OCI-LY7 (cell line): ENCODE measurements around the gene ZBTB5. TPM values are rescaled to one million over a fixed set of nuclear protein-coding genes. Genes with fewer than 3 reads are reported as not detected.

Experiments used
- BruUV-seq: library from RNA; stranded (reverse); fragments of 400-500 nt; replicated peaks from 2 replicates; lab custom pipeline; 2021; lab: Mats Ljungman, UMichigan
- CTCF ChIA-PET: fragments of 300-600 bp; sonication (Branson Sonifier 250); formaldehyde crosslinking; loops from one replicate; lab custom pipeline; 2022; ENCODE audit warnings: antibody characterized with exemption; ENCODE audit not compliant: unreplicated experiment; lab: Charles Lee
- POLR2A ChIA-PET: fragments of 300-600 bp; sonication (Branson Sonifier 250); formaldehyde crosslinking; loops from one replicate; lab custom pipeline; 2022; ENCODE audit warnings: antibody characterized with exemption; lab: Charles Lee
- DNase-seq: peaks from one replicate; pipeline ENCODE4 v3.0.0-alpha.2; 2015; ENCODE audit warnings: low spot score
- H2AFZ ChIP-seq: fragments of 200-600 bp; sonication (generic), shearing (Covaris generic); 2 replicates; pipeline ENCODE4 v1.6.1; 2014; ENCODE audit warnings: mild to moderate bottlenecking, antibody characterized with exemption, low read length, moderate library complexity
- H3K27ac ChIP-seq: fragments of 200-600 bp; sonication (generic); 2 replicates; pipeline ENCODE4 v1.5.1; 2014; ENCODE audit warnings: mixed run types, low read depth, mild to moderate bottlenecking, moderate library complexity, low read length, inconsistent platforms; ENCODE audit not compliant: poor library complexity, severe bottlenecking
- H3K36me3 ChIP-seq: fragments of 200-600 bp; sonication (generic); 2 replicates; pipeline ENCODE4 v1.6.1; 2014; ENCODE audit warnings: mild to moderate bottlenecking, antibody characterized with exemption, low read length, moderate library complexity, mixed read lengths; ENCODE audit not compliant: insufficient read depth
- H3K4me1 ChIP-seq: fragments of 200-600 bp; sonication (generic); 2 replicates; pipeline ENCODE4 v1.5.1; 2014; ENCODE audit warnings: mild to moderate bottlenecking, low read length; ENCODE audit not compliant: insufficient read depth, poor library complexity, severe bottlenecking
- H3K4me2 ChIP-seq: fragments of 200-600 bp; sonication (generic); 2 replicates; pipeline ENCODE4 v1.6.1; 2014; ENCODE audit warnings: mild to moderate bottlenecking, low read length
- H3K4me3 ChIP-seq: fragments of 200-600 bp; sonication (generic); 2 replicates; pipeline ENCODE4 v1.5.1; 2014; ENCODE audit warnings: mild to moderate bottlenecking, low read depth, low read length; ENCODE audit not compliant: poor library complexity, severe bottlenecking
- H3K79me2 ChIP-seq: fragments of 200-600 bp; sonication (generic); 2 replicates; pipeline ENCODE4 v1.6.1; 2016; ENCODE audit warnings: low read depth, mild to moderate bottlenecking, low read length, moderate library complexity, mixed read lengths; ENCODE audit not compliant: insufficient read depth
- H3K9me2 ChIP-seq: fragments of 200-600 bp; sonication (generic); 2 replicates; pipeline ENCODE4 v1.6.1; 2016; ENCODE audit warnings: mild to moderate bottlenecking, low read length, mixed read lengths; ENCODE audit not compliant: insufficient read depth
- H3K9me3 ChIP-seq: fragments of 200-600 bp; sonication (generic); 2 replicates; pipeline ENCODE4 v1.6.1; 2014; ENCODE audit warnings: mild to moderate bottlenecking, mixed run types, low read length, mixed read lengths
- H4K20me1 ChIP-seq: fragments of 200-600 bp; sonication (generic); 2 replicates; pipeline ENCODE4 v1.6.1; 2014; ENCODE audit warnings: mild to moderate bottlenecking, antibody characterized with exemption, low read length, moderate library complexity, mixed read lengths; ENCODE audit not compliant: insufficient read depth
- EZH2phosphoT487 ChIP-seq: fragments of 200-600 bp; sonication (generic); IDR thresholded peaks from 2 replicates; pipeline ENCODE4 v1.6.1; 2018; ENCODE audit warnings: low read depth, borderline replicate concordance, mild to moderate bottlenecking, mixed run types, antibody characterized with exemption, low read length, moderate library complexity, mixed read lengths
- intact Hi-C: fragments of 100-400 bp; cut with micrococcal nuclease; formaldehyde crosslinking; loops from one replicate; pipeline ENCODE4 v1.10.0; 2022; ENCODE audit not compliant: unreplicated experiment
- total RNA-seq, 2 experiments: library from RNA; depleted of rRNA in 1 of 2; stranded (reverse); fragments of >200 nt in 1 of 2; shearing (Covaris generic) in 1 of 2; gene quantifications; 2 replicates each; pipeline ENCODE4 v1.2.3, GENCODE V29; 2014 to 2022
- TF ChIP-seq, protein P1 (sequence below): fragments of 200-600 bp; sonication (generic); conservative IDR thresholded peaks from 2 replicates; pipeline ENCODE4 v1.5.1; 2014; ENCODE audit warnings: mild to moderate bottlenecking, antibody characterized with exemption, low read length, moderate library complexity, mixed read lengths

ZBTB5 gene
- total RNA-seq, 2 experiments from 2014 or later: 20.2 to 31.9 TPM

DNA sequence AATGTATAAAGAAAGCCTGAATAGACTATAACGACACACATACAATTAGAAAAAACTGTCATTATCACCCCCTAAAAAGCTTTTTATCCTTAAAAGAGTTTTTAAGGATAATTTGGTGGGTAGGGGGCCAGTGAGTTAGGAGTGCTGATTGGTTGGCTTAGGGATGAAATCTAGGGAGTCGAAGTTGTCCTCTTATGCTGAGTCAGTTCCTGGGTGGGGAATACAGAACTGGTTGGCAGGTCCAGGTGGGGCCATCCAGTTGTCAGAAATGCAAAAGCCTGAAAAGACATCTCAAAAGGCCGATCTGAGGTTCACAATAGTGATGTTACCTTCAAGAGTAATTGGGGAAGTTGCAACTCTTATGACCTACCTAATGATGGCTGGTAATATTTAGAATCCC is 13.6 kb downstream of the ZBTB5 start:
- peaks cover 5% of the 10 kb centered on the region for H3K4me1 ChIP-seq
- TF ChIP-seq, protein P1, sequence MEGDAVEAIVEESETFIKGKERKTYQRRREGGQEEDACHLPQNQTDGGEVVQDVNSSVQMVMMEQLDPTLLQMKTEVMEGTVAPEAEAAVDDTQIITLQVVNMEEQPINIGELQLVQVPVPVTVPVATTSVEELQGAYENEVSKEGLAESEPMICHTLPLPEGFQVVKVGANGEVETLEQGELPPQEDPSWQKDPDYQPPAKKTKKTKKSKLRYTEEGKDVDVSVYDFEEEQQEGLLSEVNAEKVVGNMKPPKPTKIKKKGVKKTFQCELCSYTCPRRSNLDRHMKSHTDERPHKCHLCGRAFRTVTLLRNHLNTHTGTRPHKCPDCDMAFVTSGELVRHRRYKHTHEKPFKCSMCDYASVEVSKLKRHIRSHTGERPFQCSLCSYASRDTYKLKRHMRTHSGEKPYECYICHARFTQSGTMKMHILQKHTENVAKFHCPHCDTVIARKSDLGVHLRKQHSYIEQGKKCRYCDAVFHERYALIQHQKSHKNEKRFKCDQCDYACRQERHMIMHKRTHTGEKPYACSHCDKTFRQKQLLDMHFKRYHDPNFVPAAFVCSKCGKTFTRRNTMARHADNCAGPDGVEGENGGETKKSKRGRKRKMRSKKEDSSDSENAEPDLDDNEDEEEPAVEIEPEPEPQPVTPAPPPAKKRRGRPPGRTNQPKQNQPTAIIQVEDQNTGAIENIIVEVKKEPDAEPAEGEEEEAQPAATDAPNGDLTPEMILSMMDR: no peak
- no peak for TF ChIP-seq EZH2phosphoT487

DNA sequence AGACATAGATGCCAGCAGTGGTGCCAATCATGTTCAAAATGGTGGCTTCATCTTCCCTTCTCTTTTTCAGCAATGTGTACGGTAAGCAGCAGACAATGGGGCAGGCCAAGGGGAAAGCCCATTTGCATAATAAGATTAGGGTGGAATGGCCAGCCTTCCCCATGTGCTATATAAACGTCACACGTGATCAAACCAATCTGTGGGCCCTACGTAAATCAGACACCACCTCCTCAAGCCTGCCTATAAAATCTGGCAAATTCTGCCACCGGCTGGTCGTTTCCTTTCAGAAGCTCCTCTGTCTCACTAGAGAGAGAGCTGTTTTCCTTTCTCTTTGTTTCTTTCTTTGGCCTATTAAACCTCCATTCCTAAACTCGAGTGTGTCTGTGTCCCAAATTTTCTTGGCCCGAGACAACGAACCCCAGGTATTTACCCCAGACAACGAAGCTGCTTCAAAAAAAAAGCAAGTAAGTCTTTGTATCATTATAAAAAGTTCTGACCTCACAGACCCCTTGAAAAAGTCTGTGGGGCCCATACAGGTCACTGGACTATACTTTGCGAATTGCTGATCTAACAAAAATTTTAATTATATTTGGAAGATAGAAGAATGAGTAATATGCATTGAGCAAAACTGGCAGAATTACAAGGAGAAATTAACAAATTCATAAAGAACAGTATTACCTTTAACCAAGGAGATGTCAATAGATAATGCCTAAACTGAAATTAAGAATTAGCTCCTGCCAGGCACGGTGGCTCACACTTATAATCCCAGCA is 15.2 kb downstream of the ZBTB5 start:
- intact Hi-C loops: no loop called here
- no peak for TF ChIP-seq EZH2phosphoT487
- TF ChIP-seq, protein P1: no peak
- ChIA-PET POLR2A (interaction anchor here (0.7 kb wide), 1 partner anchor 8 kb away, joined by 3 read pairs; no protein-coding TSS in a partner anchor), CTCF (no interaction called here)
- H3K79me2 ChIP-seq: peaks cover 82% of the 10 kb centered on the region; the same call in 1 of the 2 replicates
- H3K4me1 ChIP-seq: peaks cover 5% of the 10 kb centered on the region
- BruUV-seq: no TSS peak
- no peak for DNase-seq
- peaks cover 67% of the 10 kb centered on the region for H3K36me3 ChIP-seq
- no peaks in the 10 kb centered on the region for H3K9me2 ChIP-seq
- no peak overlapping the region for H3K4me3 ChIP-seq
- no peak overlapping the region for H3K27ac ChIP-seq
- no peak overlapping the region for H2AFZ ChIP-seq
- H3K4me2 ChIP-seq: no peak overlapping the region
- no peaks in the 10 kb centered on the region for H3K9me3 ChIP-seq
- peaks cover 7% of the 10 kb centered on the region; the same call in 1 of the 2 replicates for H4K20me1 ChIP-seq

More for the DNA sequence above, 13.6 kb downstream of the ZBTB5 start:
- Histone ChIP-seq H3K4me3 (no peak overlapping the region), H3K79me2 (peaks cover 91% of the 10 kb centered on the region; the same call in 1 of the 2 replicates), H2AFZ (no peak overlapping the region), H4K20me1 (peaks cover 7% of the 10 kb centered on the region; the same call in 1 of the 2 replicates), H3K27ac (no peak overlapping the region), H3K4me2 (no peak overlapping the region), H3K9me2 (no peaks in the 10 kb centered on the region), H3K36me3 (peaks cover 74% of the 10 kb centered on the region), H3K9me3 (no peaks in the 10 kb centered on the region)
- CTCF ChIA-PET: no interaction called here
- DNase-seq: no peak
- intact Hi-C loops: no loop called here
- no TSS peak for BruUV-seq
- POLR2A ChIA-PET: interaction anchor here (0.7 to 1.0 kb wide), 4 partner anchors 9 to 204 kb away, joined by 3 to 7 read pairs (median 4); no protein-coding TSS in a partner anchor

DNA sequence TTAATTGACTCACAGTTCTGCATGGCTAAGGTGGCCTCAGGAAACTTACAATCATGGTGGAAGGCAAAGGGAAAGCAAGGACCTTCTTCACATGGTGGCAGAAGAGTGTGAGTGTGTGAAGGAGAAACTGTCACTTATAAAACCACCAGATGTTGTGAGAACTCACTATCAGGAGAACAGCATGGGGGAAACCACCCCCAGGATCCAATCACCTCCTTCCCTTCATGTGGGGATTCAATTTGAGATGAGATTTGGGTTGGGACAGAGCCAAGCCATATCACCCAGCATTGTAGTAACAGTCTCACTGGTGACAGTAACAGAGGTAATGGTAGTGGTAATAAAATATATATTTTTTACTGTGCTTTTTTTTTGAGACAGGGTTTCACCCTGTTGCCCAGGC is 18.1 kb downstream of the ZBTB5 start:
- H3K36me3 ChIP-seq: peaks cover 76% of the 10 kb centered on the region
- no TSS peak for BruUV-seq
- peaks cover 2% of the 10 kb centered on the region; the same call in 1 of the 2 replicates for H4K20me1 ChIP-seq
- H3K27ac ChIP-seq: no peak overlapping the region
- CTCF ChIA-PET: no interaction called here
- no peak overlapping the region for H2AFZ ChIP-seq
- H3K4me2 ChIP-seq: no peak overlapping the region
- no peak for DNase-seq
- intact Hi-C loops: no loop called here
- H3K4me1 ChIP-seq: peaks cover 2% of the 10 kb centered on the region
- POLR2A ChIA-PET: interaction anchor here (1.9 kb wide), 1 partner anchor 12 kb away, joined by 5 read pairs; no protein-coding TSS in a partner anchor
- H3K9me2 ChIP-seq: no peaks in the 10 kb centered on the region
- H3K4me3 ChIP-seq: no peak overlapping the region
- TF ChIP-seq EZH2phosphoT487: no peak
- TF ChIP-seq, protein P1: no peak
- H3K9me3 ChIP-seq: no peaks in the 10 kb centered on the region
- peaks cover 63% of the 10 kb centered on the region; the same call in 1 of the 2 replicates for H3K79me2 ChIP-seq
